C4-2B (cell line): Measurements from ENCODE around the gene BOLA1.

Experiments used
- ZFX ChIP-seq: fragments of 450-650 bp; IDR thresholded peaks from 2 replicates; pipeline ENCODE4 v1.6.1; 2017
- TF ChIP-seq, protein P1 (sequence below): fragments of 450-650 bp; conservative IDR thresholded peaks from 2 replicates; pipeline ENCODE4 v1.5.1; 2017; ENCODE audit warnings: mild to moderate bottlenecking

DNA sequence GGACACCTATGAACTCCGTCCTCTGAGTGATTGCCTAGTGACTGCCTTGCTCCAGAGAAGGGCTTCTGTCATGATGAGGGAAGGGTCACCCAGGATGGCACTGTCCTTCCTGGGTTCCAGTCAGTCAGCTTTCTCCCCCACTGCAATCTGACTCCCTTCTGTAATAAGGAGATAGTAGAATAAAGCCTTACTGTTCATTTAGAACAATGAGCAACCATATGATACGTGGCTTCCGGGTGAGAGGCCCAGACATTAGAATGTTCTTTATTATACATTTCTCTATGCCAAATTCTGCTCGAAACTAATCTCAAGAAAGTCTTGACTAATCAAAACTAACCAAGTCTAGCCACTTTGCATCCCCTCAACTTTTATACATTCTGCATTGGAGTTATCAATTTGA lies 45.8 kb downstream of the BOLA1 start:
- TF ChIP-seq, protein P1, sequence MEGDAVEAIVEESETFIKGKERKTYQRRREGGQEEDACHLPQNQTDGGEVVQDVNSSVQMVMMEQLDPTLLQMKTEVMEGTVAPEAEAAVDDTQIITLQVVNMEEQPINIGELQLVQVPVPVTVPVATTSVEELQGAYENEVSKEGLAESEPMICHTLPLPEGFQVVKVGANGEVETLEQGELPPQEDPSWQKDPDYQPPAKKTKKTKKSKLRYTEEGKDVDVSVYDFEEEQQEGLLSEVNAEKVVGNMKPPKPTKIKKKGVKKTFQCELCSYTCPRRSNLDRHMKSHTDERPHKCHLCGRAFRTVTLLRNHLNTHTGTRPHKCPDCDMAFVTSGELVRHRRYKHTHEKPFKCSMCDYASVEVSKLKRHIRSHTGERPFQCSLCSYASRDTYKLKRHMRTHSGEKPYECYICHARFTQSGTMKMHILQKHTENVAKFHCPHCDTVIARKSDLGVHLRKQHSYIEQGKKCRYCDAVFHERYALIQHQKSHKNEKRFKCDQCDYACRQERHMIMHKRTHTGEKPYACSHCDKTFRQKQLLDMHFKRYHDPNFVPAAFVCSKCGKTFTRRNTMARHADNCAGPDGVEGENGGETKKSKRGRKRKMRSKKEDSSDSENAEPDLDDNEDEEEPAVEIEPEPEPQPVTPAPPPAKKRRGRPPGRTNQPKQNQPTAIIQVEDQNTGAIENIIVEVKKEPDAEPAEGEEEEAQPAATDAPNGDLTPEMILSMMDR: no peak
- TF ChIP-seq ZFX: no peak
